CD4-positive, alpha-beta T cell treated with Interleukin-6 for 4 hours (primary cell): ENCODE results near the gene RPL23.
A peak's percentile ranks its signal among the peaks of the same experiment; 100 is the strongest.

Source experiments
- DNase-seq: peaks from one replicate; pipeline ENCODE4 v3.0.0-alpha.2; 2020; ENCODE audit warnings: mixed read lengths

The RPL23 gene

DNA sequence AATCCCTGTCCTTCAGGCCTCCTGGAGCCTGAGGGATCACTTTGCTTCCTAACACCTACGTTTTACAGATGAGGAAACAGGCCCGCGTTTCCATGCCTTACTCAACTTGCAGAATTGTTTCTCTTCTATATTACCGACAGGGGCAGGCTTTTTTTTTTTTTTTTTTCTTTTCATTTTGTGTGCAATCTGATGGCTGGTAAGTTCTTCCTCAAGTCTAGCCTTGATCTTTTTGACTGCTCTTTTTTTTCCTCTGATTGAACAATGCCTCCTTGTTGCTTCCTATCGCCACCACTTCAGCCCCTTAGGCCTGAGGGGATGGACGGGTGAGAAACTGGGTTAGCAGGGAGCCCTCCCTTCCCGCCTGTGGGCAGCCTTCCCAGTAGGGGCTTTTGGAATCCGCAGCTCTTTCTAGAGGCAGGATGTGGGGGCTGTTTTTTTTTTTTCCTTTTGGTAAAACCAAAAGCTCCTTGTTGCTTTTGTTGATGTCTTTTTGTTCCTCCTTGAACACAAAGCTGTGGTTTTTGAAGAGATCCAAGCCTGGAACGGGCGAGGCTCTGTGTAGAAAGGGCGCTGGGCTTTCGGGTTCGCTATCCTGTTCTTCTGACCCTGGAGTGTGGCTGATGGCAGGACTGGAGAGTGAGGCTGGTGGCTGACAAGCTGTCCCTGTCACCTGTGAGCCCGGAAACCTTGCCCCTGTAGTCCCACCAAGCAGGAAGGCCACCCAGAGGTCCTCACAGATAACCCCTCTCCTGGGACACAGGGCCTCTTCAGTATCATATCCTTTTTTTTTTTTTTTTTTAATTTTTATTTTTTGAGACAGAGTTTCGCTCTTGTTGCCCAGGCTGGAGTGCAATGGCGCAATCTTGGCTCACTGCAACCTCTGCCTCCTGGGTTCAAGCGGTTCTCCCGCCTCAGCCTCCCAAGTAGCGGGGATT, 30.3 kb upstream of the RPL23 start:
- no peak for DNase-seq

DNA sequence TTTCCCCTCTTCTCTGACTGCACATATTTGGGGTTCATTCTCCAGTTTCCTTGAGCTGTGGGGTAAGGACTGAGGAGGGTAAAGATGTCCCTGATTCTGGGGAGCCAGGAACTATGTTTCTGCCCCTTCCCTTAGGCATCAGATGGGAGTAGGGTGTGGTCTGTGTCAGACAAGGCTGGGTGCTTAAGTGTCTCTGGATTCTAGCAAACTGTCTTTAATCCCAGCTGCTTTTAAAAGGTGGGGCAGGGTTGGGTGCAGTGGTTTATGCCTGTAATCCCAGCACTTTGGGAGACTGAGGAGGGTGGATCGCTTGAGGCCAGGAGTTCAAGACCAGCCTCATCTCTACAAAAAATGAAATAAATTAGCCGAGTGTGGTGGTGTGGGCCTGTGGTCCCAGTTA, 29.3 kb upstream of the RPL23 start:
- DNase-seq = no peak

DNA sequence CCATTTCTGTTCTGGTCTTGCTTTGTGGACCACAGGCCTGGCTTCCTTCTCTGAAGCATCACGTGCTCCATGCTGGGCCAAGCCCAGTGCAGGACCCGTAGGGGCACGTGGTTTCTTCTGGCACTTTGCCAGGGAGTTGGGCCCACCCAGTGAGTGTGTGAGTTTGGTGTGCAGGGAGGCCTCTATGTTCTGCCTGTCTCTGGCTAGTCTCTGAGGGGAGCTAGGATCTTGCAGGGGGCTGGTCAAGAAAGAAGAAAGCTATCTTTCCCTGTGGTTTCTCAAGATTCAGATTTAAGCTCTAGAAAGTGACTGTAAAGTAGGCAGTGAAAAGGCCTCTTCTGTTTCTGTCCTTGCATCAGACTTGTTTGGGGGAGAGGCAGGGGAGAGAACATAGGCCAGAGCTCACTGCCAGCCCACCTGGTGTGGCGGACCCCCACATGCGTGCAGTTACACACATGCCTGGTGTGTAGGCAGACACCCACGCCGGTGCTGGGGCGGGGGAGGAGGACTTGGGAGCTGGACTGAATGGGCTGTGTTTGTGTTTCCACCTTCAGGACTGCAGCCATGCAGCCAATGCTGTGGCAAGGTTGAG, 28.2 kb upstream of the RPL23 start:
- DNase-seq = peak; percentile 50

DNA sequence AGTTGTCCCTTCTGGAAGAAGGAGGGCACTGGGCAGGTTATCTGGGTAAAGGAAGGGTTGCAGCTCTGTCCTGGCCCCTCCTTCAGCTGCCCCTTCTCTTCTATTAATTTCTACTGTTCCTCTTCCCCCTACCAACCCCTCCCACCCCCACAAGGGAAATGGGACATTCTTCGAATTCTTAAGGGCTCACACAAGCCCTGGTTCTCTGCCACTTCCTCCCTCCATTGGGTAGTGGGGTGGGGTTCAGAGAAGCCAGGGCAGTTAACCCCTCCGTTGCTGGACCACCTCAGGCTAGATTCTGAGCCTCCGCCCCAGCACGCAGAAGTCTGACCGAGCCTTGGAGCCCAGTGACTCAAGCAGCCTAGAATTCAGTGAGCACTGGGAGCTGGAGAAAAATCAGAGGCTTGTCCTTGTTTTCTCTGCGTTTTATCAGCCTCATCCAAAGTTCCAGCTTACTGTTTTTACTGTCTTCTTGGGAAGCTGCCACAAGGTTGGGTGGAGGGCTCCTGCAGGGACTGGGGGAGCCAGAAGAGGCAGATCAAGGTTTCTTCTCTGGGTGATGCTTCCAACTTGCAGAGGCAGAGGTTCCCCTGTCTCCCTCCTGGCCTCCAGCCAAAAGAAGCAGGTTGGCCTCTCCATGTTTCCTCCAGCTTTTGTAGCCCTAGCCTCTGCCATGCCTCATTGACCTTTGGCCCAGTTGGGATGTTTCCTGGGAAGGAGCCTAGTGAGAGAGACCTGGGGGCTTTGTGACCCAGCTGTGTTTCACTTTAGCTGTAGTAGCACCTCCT, 26.6 kb upstream of the RPL23 start:
- peak; percentile 56 for DNase-seq

DNA sequence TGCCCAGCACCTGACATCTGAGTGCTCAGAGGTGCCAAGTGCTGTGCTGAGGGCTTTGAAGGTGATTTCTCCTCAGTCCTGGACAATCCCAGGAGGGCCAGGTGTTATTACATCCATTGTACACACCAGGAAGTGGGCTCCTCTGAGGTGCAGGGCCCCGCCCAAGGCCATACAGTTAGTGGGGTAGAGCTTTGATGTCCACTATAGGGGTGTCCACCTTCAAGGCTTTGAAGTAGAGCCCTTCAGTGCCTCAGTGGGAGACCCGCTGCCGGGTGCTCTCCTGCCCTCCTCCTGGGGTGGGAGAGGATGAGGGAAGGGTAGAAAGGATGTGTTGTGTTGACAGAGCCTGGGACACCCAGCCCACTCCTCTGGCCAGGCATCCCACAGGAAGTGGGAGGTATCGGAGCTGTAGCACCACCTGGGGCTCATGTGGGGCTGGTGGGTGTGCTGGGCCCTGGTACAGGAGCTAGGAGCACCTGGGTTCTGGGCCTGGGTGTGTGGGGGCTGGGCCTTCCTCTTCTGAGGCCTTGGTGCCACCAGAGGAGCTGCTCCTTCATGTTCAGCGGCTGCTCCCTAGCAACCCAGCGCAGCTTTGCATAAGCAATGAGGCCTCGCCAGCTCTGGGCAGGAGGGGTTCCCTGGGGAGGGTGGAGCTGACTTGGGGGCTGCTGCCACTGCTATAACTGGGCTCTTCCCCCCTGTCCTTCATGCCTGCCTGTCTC, 23.8 kb upstream of the RPL23 start:
- DNase-seq = peak; percentile 56

DNA sequence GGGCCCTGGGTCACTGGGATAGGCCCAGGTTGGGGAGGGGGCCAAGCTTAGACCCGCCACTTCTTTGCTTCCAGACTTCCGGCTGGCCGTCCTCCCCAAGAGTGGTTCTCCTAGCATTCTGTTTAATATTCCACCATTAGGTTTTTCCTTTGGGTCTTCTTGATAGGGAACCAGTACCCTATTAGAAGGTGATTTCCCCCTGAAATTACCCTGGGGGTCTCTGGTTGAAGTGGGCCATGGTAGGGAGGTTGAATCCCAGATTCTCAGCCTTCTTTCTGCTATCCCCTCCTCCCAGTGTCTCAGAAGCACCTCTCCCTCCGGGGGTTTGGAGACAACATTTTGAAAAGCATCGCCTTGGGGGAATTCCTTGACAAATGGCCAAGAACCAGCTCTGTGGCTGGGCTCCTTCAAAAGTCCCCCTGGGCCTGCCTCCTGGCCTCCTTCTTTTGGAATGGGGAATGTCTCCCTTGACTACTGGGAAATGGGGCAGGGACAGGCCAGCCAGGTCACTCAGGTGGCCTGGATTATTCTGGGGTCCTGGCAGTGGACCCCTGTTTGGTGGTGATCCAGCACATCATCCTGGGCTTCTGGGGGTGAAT, 22.1 kb upstream of the RPL23 start:
- DNase-seq = no peak

DNA sequence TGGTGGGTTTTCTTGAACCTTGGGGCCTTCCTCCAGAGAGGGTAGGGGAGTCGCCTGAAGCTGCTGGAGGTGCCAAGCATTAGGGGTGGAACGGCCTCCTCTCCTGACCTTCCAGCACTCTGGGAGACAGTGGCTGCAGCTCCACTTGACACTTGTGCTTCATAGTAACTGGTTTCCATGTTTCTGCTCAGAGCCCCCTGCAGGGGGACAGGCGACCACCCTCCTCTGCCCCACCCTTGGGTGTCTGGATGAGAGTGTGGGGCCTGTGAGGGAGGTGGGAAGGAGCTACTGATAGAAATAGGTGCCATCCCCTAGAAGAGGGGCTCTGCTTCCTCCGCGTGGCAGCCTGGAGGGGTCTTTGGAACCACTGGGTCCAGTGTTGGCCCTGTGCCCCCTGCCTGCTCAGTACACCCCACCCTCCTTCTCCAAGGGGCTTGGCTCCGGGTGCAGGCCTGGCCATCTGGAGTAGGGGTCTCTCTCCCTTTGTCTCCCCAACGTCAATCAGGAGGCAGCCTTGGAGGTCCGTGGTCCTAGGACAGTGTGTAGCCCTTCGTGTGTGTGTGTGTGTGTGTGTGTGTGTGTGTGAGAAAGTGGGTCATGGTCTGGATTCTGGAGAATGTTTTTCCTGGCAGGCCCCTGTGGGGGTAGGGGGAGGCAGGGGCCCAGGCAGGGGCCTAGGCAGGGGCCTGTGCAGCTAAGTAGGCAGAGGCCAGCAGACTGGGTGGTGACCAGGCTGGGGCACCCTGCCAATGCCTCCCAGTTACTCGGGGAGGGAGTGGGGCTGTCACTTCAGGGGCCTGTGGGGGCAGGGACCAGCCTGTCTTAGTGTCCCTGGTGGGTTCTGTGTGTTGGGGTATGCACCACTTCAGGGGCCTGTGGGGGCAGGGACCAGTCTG, 21.2 kb upstream of the RPL23 start:
- no peak for DNase-seq

DNA sequence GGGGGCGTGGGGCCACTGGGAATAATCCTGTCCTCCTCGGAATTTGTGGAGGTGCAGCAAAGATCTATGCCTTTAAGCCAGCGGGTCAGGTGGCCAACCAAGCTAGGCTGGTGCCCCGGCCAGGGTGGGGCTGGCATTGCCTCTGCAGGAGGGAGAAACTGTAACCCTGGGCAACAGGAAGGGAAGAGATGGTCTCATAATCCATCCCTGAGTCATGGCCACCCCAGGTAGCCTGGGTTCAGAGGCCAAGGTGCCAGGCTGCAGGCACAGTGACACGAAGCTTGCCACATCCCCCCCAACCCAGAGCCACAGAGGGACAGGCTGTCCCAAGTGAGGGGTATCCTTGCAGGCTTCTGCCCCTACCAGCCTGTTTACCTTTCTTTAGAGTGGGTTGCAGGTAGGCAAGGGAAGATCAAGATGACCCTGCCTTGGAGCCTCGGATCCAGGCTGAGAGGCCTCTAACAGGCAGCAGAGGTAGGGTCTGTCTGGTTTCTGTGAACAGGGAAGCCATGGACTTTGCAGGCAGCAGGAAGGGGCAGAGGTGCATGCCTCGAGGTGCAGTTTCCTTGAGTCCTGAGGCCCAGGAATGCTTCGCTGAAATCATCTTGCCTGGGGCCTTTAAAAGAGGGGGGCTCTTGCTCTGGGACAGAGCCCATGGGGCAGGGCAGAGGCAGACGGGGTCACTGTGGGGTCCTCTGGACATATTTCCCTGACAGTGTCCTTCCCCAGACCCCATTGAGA, 20.3 kb upstream of the RPL23 start:
- DNase-seq = no peak

DNA sequence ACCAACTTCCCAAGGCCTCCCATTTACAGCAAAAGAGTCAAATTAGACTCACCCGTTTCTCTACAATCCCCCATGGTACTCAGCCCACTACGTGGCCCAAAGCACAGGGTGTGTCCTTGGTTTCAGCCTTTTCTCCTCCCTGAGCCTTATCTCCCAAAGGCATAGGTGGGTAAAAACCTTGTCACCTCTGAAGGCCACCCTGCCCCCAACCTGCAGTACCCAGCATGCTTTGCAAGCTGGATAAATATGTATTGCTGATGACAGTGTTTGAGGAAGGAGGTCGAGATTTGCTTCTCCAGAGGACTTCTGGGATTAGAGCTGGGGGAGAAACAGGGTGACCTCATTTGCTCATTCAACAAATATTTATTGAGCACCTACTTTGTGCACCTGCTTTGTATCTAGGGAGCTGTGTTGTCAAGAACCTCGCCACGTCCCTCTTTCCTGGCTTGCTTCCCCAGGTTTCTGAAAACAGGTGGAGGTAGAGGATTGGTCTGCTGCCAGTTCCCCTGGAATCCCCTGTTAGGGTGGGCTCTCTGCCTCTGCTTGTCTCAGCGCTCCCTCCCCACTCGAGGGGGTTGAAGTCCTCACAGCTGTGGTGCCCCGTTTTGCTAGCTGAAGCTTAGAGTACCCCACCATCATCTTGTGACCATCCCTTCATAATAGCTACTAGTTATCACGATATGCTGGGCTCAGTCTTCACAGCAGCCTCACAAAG, 19.3 kb upstream of the RPL23 start:
- DNase-seq = no peak

DNA sequence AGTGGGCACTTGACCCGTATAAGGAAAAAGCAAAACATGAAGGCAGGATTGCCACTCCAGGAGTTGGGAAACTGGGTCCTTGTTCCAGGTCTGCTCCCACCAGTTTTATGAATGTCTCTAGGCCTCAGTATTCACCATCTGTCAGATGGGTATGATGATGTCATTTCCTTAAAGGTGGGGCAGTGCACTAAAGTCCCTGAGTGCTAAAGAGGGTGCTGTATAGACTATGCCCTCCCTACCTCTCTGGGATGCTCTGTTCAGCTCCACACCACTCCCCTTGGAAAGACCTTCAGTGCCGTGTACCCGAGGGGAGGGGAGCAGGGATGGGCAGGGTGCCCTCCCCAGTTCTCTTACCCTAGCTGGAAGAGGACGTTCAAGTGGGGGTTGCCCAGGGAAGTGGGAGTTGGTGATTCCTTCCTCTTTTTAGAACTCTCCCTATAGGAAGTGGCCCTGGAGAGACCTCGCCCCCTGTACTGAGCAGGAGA, 18.5 kb upstream of the RPL23 start:
- DNase-seq = no peak

DNA sequence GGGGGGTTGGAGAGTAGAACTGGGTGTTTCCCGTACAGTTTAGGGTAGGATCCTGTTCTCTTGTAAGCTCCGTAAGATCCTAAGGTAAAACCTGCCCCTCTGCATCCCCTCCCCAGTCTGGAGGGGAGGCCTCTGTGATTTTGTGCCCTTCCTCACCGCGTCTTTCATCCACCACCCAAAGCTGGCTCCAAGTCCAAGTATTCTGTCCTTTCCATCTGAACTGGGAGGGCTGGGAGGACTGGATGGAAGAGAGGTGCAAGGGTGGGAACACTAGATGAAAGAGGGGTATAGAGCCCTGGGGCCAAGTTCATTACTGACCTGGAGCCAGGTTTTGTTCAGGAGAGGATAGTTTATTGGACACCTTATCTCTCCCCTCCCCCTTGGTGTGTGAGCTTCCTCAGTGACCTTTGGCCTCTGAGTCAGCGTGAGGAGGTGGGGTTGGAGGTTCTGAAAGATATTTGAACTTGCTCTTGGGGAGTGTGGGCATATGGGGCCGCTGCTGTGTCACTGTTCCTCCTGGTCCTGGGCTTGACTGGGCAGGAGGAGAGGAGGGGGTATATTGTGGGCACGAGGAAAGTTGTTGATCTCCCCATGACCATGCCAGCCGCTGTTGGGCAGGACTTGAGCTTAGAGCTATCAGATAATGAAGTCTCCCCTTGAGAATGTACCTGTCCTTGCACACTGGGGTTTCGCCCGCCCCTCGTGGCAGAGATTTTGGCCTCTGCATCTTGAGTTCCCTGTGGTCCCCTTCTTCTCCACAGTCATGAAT, 17.9 kb upstream of the RPL23 start:
- DNase-seq = peak; percentile 82

DNA sequence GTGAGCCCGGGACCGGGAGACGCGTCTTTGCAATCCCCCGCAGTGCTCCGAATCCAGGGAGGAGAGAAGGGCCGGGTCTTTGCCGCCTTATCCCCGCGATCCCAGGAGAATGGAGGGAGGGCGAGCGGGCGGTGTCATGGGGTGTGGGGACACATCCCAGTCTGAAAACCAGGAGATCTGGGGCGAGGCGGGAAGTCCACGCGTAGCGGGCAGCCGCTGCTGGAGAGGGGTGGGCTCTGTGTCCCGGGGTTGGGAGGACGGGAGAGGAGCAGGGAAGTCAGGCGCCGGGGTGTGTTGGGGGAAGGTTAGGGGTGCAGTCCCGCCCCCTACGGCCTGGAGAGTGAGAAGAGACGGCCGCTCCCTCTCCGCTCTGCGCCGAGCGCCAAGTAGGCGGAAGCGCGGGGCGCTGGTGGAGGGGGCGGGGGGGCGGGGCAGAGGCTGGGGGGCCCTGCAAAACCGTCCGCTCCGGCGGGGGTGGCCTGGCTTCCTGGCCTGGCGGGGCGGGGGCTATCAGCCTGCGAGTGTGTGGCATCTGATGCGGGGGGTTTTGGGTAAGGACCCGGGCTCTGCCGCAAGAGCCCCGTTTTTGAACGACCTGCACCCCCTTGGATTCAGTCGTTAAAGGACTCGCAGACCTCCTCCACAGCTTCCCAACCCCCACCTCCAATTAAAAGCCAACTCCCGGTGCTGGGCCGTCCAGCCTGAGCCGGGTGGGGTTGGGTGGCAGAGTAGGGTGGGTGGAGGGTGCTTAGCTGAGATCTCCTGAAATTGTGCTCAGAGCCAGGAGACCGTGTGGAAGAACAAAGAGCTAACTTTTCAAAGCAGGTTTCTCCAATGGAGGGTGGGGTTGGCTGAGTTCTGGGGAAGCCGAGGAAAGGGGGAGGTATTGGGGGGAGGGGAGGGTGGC, 17.0 kb upstream of the RPL23 start:
- DNase-seq = peak; percentile 81

DNA sequence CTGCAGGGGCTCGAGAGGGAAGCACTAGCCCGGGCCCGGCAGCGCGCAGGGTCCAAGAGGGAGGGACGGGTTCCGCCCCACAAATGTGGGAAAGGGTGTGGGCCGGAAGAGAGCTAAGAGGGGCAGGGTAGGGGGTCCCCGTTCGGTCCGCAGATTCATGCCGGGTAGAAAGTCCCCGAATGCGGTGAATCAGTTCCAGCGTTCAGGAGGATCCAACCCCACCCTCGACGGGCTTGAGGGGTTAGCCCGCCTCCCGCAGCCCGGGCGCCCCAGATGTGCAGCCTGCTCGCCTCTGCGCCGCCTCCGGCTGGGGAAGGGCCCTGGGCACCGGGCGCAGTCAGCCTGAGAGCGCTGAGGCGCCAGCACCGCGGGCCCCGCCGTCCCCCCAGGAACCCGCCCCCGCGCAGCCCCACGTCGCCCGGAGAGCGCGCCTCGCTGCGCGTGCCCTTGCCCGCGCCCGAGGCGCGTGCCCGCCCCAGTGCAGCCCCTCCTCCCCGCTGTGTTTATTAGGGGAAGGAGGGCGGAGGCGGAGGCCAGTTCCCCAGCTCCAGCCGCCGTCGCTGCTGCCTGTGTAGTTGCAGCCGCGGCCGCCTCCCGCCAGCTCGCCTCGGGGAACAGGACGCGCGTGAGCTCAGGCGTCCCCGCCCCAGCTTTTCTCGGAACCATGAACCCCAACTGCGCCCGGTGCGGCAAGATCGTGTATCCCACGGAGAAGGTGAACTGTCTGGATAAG, 16.2 kb upstream of the RPL23 start, which contains the start of gene LASP1:
Gene LASP1, plus strand, starts transcription at position 533 of the 733 bp plus-strand sequence. Its CDS starts 132 bp downstream, at position 665.
- peak; percentile 87 for DNase-seq

DNA sequence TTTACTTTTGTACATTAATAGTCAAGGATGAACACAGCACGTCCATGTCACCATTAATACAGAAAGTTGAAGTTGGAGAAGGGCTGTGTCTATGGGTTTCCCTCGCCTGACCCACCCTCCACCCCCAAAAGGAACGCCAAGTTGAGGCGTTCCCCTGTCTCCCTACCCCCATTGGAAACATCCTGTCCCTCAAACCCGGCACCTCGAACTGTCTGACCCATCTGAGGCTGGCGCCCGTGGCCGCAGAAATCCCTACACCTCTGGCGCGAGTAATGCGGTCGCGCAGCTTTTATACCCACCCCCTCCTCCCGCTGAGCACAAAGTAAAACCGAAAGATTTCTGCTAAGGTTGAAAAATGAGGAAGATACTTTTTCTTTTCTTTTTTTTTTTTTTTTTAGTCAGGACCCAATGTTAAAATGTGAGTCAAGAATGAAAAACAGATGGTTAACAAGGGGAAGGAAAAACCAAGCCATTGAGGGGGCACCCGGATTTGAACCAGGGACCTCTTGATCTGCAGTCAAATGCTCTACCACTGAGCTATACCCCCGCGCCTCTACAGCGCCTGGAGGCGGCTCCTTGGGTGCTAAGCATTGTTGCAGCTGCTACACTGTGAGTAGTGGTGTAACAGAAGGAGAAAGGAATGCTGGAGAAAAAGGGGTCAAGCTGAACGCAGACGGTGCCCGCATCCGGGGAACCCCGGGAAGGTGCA, 15.4 kb upstream of the RPL23 start:
- DNase-seq = peak; percentile 83

DNA sequence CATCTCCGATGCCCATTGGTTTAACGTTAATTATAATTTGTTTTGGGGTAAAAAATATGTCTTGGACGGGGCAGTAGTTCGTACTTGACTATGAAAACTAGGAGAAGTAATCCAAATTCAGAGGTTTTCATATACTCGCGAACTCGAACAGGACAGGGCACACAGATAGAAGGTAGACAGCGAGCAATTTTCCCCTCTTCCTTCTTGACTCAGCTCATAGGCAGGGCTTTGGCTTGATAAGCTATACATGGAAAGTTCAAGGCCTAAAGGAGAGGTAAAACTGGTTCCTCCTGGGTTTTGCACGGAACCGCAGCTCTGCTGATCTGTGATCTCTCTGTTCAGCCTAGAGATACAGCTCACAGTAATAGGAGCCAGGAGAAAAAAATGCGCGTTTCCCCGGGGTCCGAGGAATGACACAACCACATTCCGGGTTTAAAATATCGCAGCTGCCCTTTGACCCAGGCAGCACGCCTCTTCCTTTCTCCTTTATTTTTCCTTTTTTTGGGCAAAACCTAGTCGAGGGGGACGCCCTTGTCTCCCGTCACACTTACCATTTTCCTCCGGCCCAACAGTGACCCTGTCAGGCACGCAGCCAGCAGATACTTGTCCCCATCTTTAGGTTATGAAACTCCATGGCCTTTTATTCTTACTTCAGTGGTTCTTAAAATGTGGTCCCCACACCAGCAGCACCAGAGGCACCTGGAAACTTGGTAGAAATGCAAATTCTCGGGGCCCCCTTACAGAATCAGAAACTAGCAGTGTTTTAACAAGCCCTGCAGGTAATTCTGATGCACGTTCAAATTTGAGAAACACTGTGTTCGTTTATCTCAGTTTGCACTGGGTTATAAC, 14.7 kb upstream of the RPL23 start:
- DNase-seq = peak; percentile 20
